HG03025 (cell line): ENCODE measurements around the gene REV1.

Source experiments
- ATAC-seq: cut with Tn5 transposase; IDR thresholded peaks from one replicate; pipeline ENCODE4 v1.9.1; 2021; ENCODE audit warnings: mild to moderate bottlenecking, moderate library complexity; ENCODE audit not compliant: unreplicated experiment, low FRiP score

The REV1 gene

GRCh38 chr2:99458529-99458928, 31.3 kb downstream of the REV1 start:
- no peak for ATAC-seq

GRCh38 chr2:99451686-99452085, 38.1 kb downstream of the REV1 start:
- no peak for ATAC-seq

GRCh38 chr2:99451280-99451679, 38.5 kb downstream of the REV1 start:
- ATAC-seq = no peak

GRCh38 chr2:99450199-99450598, 39.6 kb downstream of the REV1 start:
- ATAC-seq = no peak

- ATAC-seq = no peak
Observed at GRCh38 chr2:99448556-99448955, 41.3 kb downstream of the REV1 start.

GRCh38 chr2:99445065-99445464, 44.8 kb downstream of the REV1 start:
- no peak for ATAC-seq

- ATAC-seq = no peak
Observed at GRCh38 chr2:99444222-99444621, 45.6 kb downstream of the REV1 start.

- no peak for ATAC-seq
Observed at GRCh38 chr2:99442837-99443236, 47.0 kb downstream of the REV1 start.

- no peak for ATAC-seq
Observed at GRCh38 chr2:99439971-99440505, 49.8 kb downstream of the REV1 start.

- ATAC-seq = no peak
Observed at GRCh38 chr2:99436874-99437273, 52.9 kb downstream of the REV1 start.

GRCh38 chr2:99433340-99433739, 56.5 kb downstream of the REV1 start:
- no peak for ATAC-seq

GRCh38 chr2:99431587-99432275, 58.1 kb downstream of the REV1 start:
- no peak for ATAC-seq

- no peak for ATAC-seq
Observed at GRCh38 chr2:99430614-99431291, 59.1 kb downstream of the REV1 start.

- ATAC-seq = no peak
Observed at GRCh38 chr2:99425022-99425421, 64.8 kb downstream of the REV1 start.

- no peak for ATAC-seq
Observed at GRCh38 chr2:99424371-99424770, 65.4 kb downstream of the REV1 start.

- no peak for ATAC-seq
Observed at GRCh38 chr2:99422599-99422998, 67.2 kb downstream of the REV1 start.

GRCh38 chr2:99421469-99421868, 68.3 kb downstream of the REV1 start:
- ATAC-seq = no peak

- ATAC-seq = no peak
Observed at GRCh38 chr2:99420751-99421299, 69.0 kb downstream of the REV1 start.

- ATAC-seq = no peak
Observed at GRCh38 chr2:99420031-99420430, 69.8 kb downstream of the REV1 start.

- no peak for ATAC-seq
Observed at GRCh38 chr2:99417396-99417795, 72.4 kb downstream of the REV1 start.

- no peak for ATAC-seq
Observed at GRCh38 chr2:99414566-99414965, 75.3 kb downstream of the REV1 start.

GRCh38 chr2:99410276-99410675, 79.5 kb downstream of the REV1 start:
- ATAC-seq = no peak
